ENCODE measurements around the gene ADCY2.

DNA sequence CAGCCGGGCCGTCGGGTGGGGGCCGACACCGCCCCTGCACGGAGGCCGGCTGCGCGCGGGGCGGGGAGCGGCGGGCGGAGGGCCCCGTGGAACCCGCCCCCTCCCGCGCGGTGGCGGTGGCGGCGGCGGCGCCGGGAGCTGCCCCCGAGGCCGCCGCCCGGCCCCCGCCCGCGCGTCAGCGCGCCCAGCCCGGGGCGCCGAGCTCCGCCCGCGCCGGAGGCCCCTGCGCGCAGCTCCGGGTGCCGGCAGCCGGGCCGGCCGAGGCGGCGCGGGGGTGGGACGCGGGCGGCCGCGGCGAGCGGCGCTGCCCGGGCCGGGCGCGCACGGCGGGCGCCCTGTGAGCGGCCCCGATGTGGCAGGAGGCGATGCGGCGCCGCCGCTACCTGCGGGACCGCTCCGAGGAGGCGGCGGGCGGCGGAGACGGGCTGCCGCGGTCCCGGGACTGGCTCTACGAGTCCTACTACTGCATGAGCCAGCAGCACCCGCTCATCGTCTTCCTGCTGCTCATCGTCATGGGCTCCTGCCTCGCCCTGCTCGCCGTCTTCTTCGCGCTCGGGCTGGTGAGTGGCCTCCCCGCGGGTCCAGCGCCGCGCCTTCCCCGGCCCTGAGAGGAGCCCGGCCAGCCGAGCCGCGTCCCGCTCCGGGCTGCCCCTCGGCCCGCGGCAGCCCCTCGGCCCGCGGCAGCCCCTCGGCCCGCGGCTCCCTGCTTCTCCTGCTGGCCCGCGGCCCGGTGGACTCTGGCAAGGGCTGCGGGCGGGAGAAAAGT lies at the start of gene ADCY2:
- no peak for TF ChIP-seq POLR2A (IDR thresholded peaks at IDR 0.05)
- TF ChIP-seq, protein P1, sequence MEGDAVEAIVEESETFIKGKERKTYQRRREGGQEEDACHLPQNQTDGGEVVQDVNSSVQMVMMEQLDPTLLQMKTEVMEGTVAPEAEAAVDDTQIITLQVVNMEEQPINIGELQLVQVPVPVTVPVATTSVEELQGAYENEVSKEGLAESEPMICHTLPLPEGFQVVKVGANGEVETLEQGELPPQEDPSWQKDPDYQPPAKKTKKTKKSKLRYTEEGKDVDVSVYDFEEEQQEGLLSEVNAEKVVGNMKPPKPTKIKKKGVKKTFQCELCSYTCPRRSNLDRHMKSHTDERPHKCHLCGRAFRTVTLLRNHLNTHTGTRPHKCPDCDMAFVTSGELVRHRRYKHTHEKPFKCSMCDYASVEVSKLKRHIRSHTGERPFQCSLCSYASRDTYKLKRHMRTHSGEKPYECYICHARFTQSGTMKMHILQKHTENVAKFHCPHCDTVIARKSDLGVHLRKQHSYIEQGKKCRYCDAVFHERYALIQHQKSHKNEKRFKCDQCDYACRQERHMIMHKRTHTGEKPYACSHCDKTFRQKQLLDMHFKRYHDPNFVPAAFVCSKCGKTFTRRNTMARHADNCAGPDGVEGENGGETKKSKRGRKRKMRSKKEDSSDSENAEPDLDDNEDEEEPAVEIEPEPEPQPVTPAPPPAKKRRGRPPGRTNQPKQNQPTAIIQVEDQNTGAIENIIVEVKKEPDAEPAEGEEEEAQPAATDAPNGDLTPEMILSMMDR (IDR thresholded peaks at IDR 0.05), result no peak
